Activated T-helper 17 cell treated with anti-CD3 and anti-CD28 coated beads, Interleukin-2, amount 50 U/mL, for 72 hours (primary cell): ENCODE data around the gene FBXO27. TPM values are rescaled to one million over a fixed set of nuclear protein-coding genes. Genes with fewer than 3 reads are reported as not detected.
"Not testable (repeated sequence)": the region's sequence is repeated elsewhere in the genome, so short reads cannot be mapped to it uniquely, and the experiment has no call there.

Source experiments
- ATAC-seq: fragments of 150-1000 bp; cut with Tn5 transposase; replicated peaks from 2 replicates; pipeline ENCODE4 v1.10.0; 2021; ENCODE audit warnings: mild to moderate bottlenecking, moderate library complexity
- H3K27ac Mint-ChIP-seq: one replicate; pipeline ENCODE4 v1.8.0; 2022; ENCODE audit warnings: mixed read lengths
- H3K27me3 Mint-ChIP-seq: one replicate; pipeline ENCODE4 v1.8.0; 2022; ENCODE audit warnings: mixed read lengths
- H3K36me3 Mint-ChIP-seq: one replicate; pipeline ENCODE4 v1.8.0; 2022; ENCODE audit warnings: low read depth, mild to moderate bottlenecking, mixed read lengths
- H3K4me1 Mint-ChIP-seq: one replicate; pipeline ENCODE4 v1.8.0; 2022; ENCODE audit warnings: mixed read lengths
- H3K4me3 Mint-ChIP-seq: one replicate; pipeline ENCODE4 v1.8.0; 2022; ENCODE audit warnings: mild to moderate bottlenecking, mixed read lengths
- H3K9me3 Mint-ChIP-seq: one replicate; pipeline ENCODE4 v1.8.0; 2022; ENCODE audit warnings: mixed read lengths
- total RNA-seq, 2 donors: library from RNA; stranded (reverse); gene quantifications; one replicate each; pipeline ENCODE4 v1.2.3, GENCODE V29; 2022

Gene FBXO27
- total RNA-seq, 2 donors from 2014 or later = 0.43 to 0.66 TPM

DNA sequence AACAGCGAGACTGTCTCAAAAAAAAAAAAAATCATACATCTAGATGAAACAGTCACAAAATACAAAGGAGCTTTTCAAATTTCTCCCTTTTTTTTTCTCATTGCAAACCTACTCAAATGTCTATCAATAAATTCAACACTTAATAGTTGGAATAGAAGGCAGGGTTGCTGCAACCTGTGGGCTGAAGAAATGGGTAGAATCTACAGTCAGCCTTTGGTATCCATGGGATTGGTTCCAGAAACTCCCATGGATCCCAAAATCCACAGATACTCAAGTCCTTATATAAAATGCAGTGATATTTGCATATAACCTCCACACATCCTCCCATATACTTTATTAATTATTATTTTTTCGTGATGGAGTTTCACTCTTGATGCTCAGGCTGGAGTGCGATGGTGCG is 14.7 kb downstream of the FBXO27 start:
- Mint-ChIP-seq H3K9me3 (no peaks in the 10 kb centered on the region), H3K36me3 (no peaks in the 10 kb centered on the region), H3K27me3 (peaks cover 21% of the 10 kb centered on the region), H3K4me3 (no peak overlapping the region), H3K4me1 (no peaks in the 10 kb centered on the region), H3K27ac (no peak overlapping the region)
- ATAC-seq = no peak

DNA sequence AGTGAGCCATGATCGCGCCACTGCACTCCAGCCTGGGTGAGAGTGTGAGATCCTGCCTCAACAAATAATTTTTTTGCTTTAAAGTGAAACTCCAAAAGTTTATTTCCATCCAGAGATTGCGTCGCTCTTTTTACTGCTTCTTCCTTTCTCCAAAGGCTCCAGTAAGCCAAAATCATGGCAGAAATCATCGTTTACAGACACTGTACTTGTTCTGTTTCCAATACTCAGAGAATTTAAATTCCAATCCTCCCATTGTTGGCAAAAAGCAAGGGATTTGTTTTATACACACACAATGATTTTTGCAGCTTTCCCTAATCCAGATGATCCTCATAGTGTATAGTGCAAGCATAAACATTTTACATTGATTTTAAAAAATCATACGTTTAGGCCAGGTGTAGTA is 15.3 kb downstream of the FBXO27 start:
- Mint-ChIP-seq H3K9me3 (no peaks in the 10 kb centered on the region), H3K36me3 (no peaks in the 10 kb centered on the region), H3K27me3 (peaks cover 18% of the 10 kb centered on the region), H3K27ac (no peak overlapping the region), H3K4me3 (no peak overlapping the region), H3K4me1 (no peaks in the 10 kb centered on the region)
- no peak for ATAC-seq

DNA sequence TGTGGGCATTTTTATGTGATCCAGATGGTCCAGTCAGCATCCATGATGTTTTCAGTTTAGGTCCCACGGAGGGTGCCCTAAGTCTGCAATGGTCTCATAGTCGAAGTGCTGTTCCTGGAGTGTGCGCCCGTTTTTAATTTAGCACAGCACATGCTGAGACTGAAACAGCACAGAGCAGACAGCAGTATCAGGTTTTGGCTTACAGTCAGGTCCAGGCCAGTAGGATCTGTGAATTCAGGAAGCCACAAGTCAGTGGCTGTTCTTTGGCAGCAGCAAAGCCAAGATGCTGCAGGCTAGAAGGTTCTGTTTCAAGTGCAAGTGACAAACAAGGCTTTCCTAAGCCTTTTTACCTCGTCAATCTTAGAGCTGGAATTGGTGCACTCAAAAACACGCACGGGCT is 18.3 kb downstream of the FBXO27 start:
- no peak overlapping the region for H3K27ac Mint-ChIP-seq
- H3K4me1 Mint-ChIP-seq = no peaks in the 10 kb centered on the region
- no peak overlapping the region for H3K4me3 Mint-ChIP-seq
- H3K27me3 Mint-ChIP-seq = peaks cover 18% of the 10 kb centered on the region
- no peak for ATAC-seq
- no peaks in the 10 kb centered on the region for H3K9me3 Mint-ChIP-seq
- no peaks in the 10 kb centered on the region for H3K36me3 Mint-ChIP-seq

DNA sequence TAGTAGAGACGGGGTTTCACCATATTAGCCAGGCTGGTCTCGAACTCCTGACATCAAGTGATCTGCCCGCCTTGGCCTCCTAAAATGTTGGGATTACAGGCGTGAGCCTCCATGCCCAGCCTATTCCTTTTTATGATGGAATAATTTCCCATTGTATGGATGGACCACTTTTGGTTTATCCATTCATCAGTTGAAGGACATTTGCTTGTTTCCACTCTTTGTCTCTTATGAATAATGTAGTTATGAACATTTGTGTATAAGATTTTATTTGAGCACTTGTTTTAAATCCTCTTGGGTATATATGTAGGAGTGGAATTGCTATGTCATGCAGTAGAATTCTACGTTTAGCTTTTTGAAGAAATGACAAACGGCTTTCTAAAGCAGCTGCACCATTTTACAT is 23.3 kb downstream of the FBXO27 start:
- Mint-ChIP-seq H3K36me3 (no peaks in the 10 kb centered on the region), H3K4me3 (no peak overlapping the region), H3K4me1 (peaks cover 10% of the 10 kb centered on the region), H3K9me3 (no peaks in the 10 kb centered on the region), H3K27me3 (peaks cover 18% of the 10 kb centered on the region), H3K27ac (no peak overlapping the region)
- no peak for ATAC-seq

DNA sequence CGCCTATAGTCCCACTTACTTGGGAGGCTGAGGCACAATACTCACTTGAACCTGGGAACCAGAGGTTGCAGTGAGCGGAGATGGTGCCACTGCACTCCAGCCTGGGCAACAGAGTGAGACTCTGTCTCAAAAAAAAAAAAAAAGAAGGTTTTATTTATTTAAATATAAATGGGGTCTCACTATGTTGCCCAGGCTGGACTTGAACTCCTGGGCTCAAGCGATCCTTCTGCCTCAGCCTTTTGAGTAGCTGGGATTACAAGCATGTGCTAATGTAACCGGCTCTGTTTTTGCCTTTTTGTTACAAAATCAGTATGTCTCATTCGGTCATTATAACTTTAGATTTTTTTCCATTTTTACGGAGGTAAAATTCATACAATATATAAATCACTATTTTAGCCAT is 24.2 kb downstream of the FBXO27 start:
- peaks cover 10% of the 10 kb centered on the region for H3K4me1 Mint-ChIP-seq
- no peak overlapping the region for H3K4me3 Mint-ChIP-seq
- H3K9me3 Mint-ChIP-seq = no peaks in the 10 kb centered on the region
- no peak for ATAC-seq
- H3K27ac Mint-ChIP-seq = no peak overlapping the region
- peaks cover 21% of the 10 kb centered on the region for H3K27me3 Mint-ChIP-seq
- no peaks in the 10 kb centered on the region for H3K36me3 Mint-ChIP-seq

DNA sequence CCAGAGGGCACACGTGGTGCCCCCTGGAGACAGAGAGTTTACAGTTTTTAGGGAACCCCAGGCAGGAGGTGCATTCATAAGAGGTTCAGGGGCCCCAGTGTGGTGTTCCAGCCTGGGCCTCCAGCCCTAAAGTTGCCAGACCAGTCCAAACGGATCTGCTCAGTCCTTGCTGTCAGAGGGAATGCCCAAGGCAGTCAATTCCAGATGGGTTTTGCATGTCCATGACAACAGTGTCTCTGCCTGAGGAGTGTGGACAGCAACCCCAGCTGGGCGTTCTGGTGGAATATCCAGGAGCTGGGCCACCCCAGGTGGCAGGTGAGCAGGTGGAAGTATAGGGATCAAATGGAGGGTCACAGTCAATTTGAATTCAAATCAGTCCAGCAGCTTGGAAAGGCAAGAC is 25.3 kb downstream of the FBXO27 start:
- Mint-ChIP-seq H3K4me1 (peaks cover 10% of the 10 kb centered on the region), H3K9me3 (no peaks in the 10 kb centered on the region), H3K27ac (no peak overlapping the region), H3K36me3 (no peaks in the 10 kb centered on the region), H3K27me3 (peaks cover 21% of the 10 kb centered on the region), H3K4me3 (no peak overlapping the region)
- no peak for ATAC-seq

DNA sequence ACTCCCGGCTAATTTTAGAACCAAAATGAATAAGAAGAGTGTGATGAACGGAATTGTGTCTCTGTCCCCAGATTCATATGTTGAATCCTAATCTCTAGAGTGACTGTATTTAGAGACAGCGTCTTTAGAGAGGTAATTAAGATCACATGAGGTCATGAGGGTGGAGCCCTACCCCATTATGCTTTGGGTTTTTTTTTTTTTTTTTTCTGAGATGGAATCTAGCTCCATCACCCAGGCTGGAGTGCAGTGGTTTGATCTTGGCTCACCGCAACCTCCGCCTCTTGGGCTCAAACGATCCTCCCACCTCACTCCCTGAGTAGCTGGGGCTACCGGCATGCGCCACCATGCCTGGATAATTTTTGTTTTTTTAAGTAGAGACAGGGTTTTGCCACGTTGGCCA is 27.9 kb downstream of the FBXO27 start:
- Mint-ChIP-seq H3K27ac (no peak overlapping the region), H3K4me3 (no peak overlapping the region), H3K9me3 (no peaks in the 10 kb centered on the region), H3K4me1 (peaks cover 10% of the 10 kb centered on the region), H3K36me3 (no peaks in the 10 kb centered on the region), H3K27me3 (peaks cover 21% of the 10 kb centered on the region)
- no peak for ATAC-seq

DNA sequence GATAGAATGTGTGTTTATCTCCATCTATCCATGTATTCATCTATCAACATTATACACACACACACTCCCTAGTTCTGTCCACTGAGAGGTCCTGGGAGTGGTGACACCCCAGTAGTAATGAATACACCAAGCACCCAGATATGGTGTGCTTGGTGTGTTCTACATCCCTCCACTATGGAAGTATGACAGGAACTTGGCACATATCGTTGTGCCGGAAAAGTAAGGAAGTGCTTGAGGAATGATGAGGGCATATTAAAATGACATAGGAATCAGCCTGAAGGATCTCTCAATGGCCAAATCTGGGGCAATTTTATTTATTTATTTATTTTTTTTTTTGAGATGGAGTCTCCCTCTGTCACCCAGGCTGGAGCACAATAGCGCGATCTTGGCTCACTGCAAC is 28.6 kb downstream of the FBXO27 start:
- H3K4me3 Mint-ChIP-seq = no peak overlapping the region
- no peak overlapping the region for H3K27ac Mint-ChIP-seq
- H3K4me1 Mint-ChIP-seq = peaks cover 10% of the 10 kb centered on the region
- ATAC-seq = no peak
- no peaks in the 10 kb centered on the region for H3K36me3 Mint-ChIP-seq
- H3K27me3 Mint-ChIP-seq = peaks cover 24% of the 10 kb centered on the region
- H3K9me3 Mint-ChIP-seq = no peaks in the 10 kb centered on the region

DNA sequence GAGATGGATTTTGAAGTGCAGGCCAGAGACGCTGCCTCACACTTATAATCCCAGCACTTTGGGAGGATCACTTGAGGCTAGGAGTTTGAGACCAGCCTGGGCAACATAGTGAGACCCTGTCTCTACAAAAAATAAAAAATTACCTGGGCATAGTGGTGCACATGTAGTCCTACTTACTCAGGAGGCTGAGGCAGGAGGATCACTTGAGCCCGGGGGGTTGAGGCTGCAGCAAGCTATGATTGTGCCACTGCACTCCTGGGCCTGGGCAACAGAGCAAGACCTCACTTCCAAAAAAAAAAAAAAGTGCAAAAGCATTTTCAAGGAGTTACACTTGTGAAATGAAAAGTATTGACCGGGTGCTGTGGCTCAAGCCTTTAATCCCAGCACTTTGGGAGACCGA is 29.2 kb downstream of the FBXO27 start:
- no peak overlapping the region for H3K27ac Mint-ChIP-seq

DNA sequence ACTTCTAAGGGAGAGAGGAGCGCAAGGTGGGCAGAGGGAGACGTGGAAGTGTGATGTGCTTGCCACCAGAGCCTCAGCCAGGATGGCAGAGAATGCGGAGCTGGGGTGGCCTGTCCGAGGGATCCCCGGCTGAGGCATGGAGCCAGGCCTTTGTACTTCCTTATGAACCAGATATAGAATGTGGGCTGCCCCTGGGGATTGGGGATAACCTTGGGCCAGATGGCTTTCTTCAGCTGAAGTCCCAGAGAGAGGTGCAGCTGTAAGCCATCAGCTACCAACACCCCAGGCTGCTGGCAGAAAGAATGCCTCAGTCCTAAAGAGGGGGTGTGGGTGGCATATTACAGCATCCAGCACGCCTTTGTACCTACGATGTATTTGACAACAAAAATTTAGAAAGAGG is 31.3 kb downstream of the FBXO27 start:
- peaks cover 4% of the 10 kb centered on the region for H3K4me1 Mint-ChIP-seq
- H3K27me3 Mint-ChIP-seq = peaks cover 17% of the 10 kb centered on the region
- no peaks in the 10 kb centered on the region for H3K36me3 Mint-ChIP-seq
- H3K4me3 Mint-ChIP-seq = no peak overlapping the region
- H3K27ac Mint-ChIP-seq = no peak overlapping the region
- H3K9me3 Mint-ChIP-seq = no peaks in the 10 kb centered on the region
- ATAC-seq = no peak

More for the DNA sequence above, 29.2 kb downstream of the FBXO27 start:
- H3K4me3 Mint-ChIP-seq = no peak overlapping the region
- ATAC-seq = no peak
- no peaks in the 10 kb centered on the region for H3K36me3 Mint-ChIP-seq
- peaks cover 10% of the 10 kb centered on the region for H3K4me1 Mint-ChIP-seq
- H3K27me3 Mint-ChIP-seq = peaks cover 24% of the 10 kb centered on the region
- H3K9me3 Mint-ChIP-seq = no peaks in the 10 kb centered on the region

DNA sequence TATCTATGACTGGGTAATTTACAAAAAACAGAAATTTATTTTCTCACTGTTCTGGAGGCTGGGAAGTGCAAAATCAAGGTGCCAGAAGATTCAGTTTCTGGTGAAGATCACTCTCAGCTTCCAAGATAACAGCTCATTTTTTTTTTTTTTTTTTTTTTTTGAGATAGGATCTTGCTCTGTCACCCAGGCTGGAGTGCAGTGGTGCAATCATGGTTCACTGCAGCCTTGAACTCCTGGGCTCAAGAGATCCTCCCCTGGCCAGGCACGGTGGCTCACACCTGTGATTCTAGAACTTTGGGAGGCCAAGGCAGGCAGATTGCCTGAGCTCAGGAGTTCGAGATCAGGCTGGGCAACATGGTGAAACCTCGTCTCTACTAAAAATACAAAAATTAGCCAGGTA is 34.8 kb downstream of the FBXO27 start:
- ATAC-seq, H3K4me1 Mint-ChIP-seq, H3K9me3 Mint-ChIP-seq, H3K4me3 Mint-ChIP-seq, H3K27ac Mint-ChIP-seq, H3K36me3 Mint-ChIP-seq: not testable (repeated sequence)
- peaks cover 17% of the 10 kb centered on the region for H3K27me3 Mint-ChIP-seq

DNA sequence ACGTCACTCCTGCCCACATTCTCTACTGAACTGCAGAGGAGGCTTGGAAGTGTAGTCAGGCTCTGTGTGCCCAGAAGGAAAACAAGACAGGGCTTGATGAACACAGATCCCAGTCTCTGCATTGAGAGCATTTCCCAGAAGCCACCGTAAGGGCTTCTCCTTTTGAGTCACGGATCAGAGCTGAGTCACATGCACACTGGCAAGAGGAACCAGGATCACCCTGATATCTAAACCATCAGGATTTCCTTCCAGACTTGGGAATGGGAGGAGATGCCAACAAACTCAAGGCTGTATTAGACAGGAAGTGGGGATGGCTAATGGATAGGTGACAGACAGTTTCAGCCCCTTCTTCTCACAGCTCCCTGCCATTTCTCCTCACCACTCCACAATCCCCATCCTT is 39.1 kb downstream of the FBXO27 start:
- Mint-ChIP-seq H3K4me1 (no peaks in the 10 kb centered on the region), H3K4me3 (no peak overlapping the region), H3K27ac (no peak overlapping the region), H3K36me3 (no peaks in the 10 kb centered on the region), H3K9me3 (no peaks in the 10 kb centered on the region), H3K27me3 (peaks cover 36% of the 10 kb centered on the region)
- no peak for ATAC-seq

DNA sequence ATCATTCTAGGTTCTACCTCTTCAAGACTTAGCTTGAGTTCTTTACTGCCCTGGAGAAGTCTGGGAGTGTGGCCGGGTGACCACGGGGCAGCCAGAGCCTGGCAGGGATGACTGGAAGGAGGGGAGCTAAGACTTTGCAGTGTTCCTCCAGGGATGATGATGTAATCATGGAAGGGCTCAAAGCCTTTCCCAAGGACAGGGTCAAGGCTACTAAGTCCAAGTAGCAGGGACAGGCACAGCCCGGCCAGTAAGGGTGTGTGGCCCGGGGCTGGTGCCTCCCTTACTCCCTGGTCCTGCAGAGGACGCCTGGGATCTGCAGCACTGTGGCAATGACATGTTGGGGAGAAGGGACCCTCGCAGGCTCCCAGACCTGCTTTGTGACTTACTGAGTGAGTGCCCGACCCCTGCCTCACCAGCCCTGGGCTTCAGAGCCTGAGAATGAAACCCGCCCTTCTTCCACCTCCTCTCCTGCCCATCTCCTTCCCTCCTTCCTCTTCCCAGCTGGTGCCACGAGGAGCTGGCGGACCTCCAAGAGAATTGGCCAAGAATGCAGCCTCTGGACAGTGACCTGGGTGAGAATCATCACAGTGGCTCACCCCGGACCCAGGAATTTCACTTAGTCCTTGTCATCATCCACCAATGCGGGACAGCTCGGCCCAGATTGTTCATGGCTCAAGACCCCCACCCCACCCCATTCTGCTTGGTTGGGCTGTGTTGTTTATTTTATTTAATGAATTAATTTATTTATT is 41.2 kb downstream of the FBXO27 start:
- peaks cover 39% of the 10 kb centered on the region for H3K27me3 Mint-ChIP-seq
- no peaks in the 10 kb centered on the region for H3K4me1 Mint-ChIP-seq
- ATAC-seq = no peak
- no peak overlapping the region for H3K27ac Mint-ChIP-seq
- no peaks in the 10 kb centered on the region for H3K36me3 Mint-ChIP-seq
- no peak overlapping the region for H3K4me3 Mint-ChIP-seq
- H3K9me3 Mint-ChIP-seq = no peaks in the 10 kb centered on the region

DNA sequence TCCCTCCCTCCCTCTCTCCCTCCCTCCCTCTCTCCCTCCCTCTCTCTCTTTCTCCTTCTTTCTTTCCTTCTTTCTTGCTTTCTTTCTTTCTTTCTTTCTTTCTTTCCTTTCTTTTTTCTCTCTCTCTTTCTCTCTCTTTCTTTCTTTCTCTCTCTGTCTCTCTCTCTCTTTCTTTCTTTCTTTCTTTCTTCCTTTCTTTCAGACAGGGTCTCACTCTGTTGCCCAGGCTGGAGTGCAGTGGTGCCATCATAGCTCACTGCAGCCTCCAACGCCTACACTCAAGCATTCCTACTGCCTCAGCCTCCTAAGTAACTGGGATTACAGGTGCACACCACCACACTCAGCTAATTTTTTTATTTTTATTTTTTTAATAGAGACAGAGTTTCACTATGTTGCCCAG is 42.7 kb downstream of the FBXO27 start:
- peaks cover 38% of the 10 kb centered on the region for H3K27me3 Mint-ChIP-seq
- not testable (repeated sequence) for ATAC-seq, H3K36me3 Mint-ChIP-seq, H3K9me3 Mint-ChIP-seq, H3K27ac Mint-ChIP-seq, H3K4me1 Mint-ChIP-seq, H3K4me3 Mint-ChIP-seq

DNA sequence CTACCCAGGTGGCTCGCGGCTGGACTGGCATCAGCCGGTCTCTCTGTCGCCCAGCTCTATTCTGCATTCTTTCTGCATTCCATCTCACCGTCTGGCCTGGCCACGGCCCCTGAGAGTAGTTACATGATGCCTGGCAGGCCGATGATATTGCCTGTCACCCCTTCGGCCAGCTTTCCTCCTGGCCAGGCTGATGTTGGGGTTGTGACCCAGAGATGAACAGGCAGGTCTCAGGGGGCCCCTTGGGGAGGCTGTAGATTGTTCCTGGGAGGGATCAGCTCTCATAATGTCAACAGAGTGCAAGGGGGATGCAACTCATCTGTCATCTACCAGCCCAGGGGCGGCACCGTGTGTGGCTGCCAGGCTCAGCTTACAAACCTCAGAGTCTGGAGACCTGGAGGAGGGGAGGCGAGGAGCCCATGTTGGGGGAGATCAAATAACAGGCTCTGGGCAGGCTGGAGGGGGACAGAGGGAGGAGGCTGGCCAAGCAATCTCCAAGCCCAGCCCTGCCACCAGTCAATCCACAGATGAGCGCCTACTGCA is 43.2 kb downstream of the FBXO27 start:
- H3K9me3 Mint-ChIP-seq = no peaks in the 10 kb centered on the region
- H3K27me3 Mint-ChIP-seq = peaks cover 36% of the 10 kb centered on the region
- H3K36me3 Mint-ChIP-seq = no peaks in the 10 kb centered on the region
- no peak overlapping the region for H3K4me3 Mint-ChIP-seq
- no peak for ATAC-seq
- H3K27ac Mint-ChIP-seq = no peak overlapping the region
- no peaks in the 10 kb centered on the region for H3K4me1 Mint-ChIP-seq
